ENCODE data around the gene GORASP1. TPM values are rescaled to one million over a fixed set of nuclear protein-coding genes. Genes with fewer than 3 reads are reported as not detected.
A peak's percentile ranks its signal among the peaks of the same experiment; 100 is the strongest.

The GORASP1 gene
- total RNA-seq, 1 experiment from 2014 or later, result 23.1 TPM

- peaks cover 9% of the 10 kb centered on the region; the same call in 1 of the 2 replicates for H3K4me1 ChIP-seq
- no peaks in the 10 kb centered on the region for H3K27me3 ChIP-seq
Observed at GRCh38 chr3:39103791-39104552, 3.5 kb downstream of the GORASP1 start.

DNA sequence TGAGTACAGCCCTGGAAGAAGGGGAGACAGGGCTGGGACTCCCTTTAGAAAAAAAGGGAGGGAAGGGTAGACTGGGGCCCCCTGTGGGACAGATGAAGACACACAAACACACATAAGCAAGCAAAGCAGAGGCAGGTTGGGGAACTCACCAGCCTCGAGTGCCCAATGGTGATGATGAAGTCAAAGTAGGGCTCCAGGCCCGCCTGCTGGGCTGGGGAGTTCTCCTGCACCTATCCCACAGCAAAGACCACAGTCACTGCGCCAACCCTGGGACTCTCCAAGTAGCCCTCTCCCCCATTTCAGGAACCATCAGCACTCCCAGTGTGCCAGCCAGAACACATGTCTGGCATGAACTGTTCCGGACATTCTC lies 4.1 kb downstream of the GORASP1 start:
- H3K9me3 ChIP-seq (replicated peaks), result no peaks in the 10 kb centered on the region
- peaks cover 9% of the 10 kb centered on the region; the same call in 1 of the 2 replicates for H3K4me1 ChIP-seq
- DNase-seq, result no peak
- H3K27me3 ChIP-seq, result no peaks in the 10 kb centered on the region
- H3K36me3 ChIP-seq, result peaks cover 9% of the 10 kb centered on the region; the same call in 1 of the 2 replicates
- H3K27ac ChIP-seq, result no peak overlapping the region
- no peak overlapping the region for H3K4me3 ChIP-seq

More at GRCh38 chr3:39103791-39104552, 3.5 kb downstream of the GORASP1 start:
- Histone ChIP-seq H3K4me3 (no peak overlapping the region), H3K9me3 (replicated peaks) (no peaks in the 10 kb centered on the region), H3K36me3 (peaks cover 2% of the 10 kb centered on the region; the same call in 1 of the 2 replicates), H3K27ac (no peak overlapping the region)
- no peak for DNase-seq

DNA sequence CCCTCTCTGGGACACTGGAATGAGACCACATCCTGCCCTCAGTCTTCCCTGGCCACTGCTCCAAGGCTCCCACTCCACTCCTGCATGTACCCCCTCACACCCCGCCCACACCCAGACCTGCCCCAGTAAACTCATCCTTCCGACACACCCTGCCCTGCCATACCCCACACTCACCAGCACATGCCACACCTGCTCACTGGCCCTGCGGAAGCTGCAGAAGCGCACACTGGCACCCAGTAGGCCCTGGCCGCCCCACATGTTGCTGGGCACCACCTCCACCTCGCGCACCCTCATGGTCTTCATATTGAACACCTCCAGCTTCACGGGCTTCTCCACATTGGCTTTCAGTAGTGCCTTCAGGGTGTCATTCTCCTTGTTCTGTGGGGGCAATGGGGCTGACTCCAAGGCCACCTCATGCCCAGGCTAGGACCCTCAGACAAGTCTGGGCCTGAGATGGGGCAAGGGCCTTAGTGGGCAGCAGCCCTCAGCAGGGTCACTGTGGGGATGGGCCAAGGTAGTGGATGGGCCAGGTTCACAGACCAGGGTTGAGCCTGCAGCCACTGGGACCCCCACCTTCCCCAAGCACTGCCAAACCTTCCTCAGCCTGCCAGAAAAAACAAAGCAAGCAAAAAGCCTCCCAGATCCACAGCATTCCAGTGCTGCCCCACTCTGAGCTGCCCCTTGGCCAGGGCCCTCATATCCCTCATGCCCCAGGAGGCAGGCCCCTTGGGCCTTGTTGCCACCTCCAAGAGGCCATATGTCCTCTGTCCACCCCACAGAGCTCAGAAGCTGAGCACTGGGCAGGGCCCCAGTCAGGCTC lies 4.7 kb downstream of the GORASP1 start:
- Histone ChIP-seq H3K27me3 (no peaks in the 10 kb centered on the region), H3K36me3 (peaks cover 13% of the 10 kb centered on the region; the same call in 1 of the 2 replicates), H3K4me1 (peaks cover 9% of the 10 kb centered on the region; the same call in 1 of the 2 replicates), H3K27ac (no peak overlapping the region), H3K4me3 (no peak overlapping the region), H3K9me3 (replicated peaks) (no peaks in the 10 kb centered on the region)
- DNase-seq, result no peak

GRCh38 chr3:39101022-39101689 lies 6.3 kb downstream of the GORASP1 start:
- peak; percentile 26 to 54 for DNase-seq
- Histone ChIP-seq H3K4me1 (peaks cover 19% of the 10 kb centered on the region), H3K27ac (no peak overlapping the region), H3K36me3 (peaks cover 13% of the 10 kb centered on the region; the same call in 1 of the 2 replicates), H3K27me3 (no peaks in the 10 kb centered on the region), H3K4me3 (no peak overlapping the region), H3K9me3 (replicated peaks) (no peaks in the 10 kb centered on the region)

GRCh38 chr3:39100500-39100886 lies 6.9 kb downstream of the GORASP1 start:
- Histone ChIP-seq H3K36me3 (peaks cover 14% of the 10 kb centered on the region), H3K4me1 (peaks cover 16% of the 10 kb centered on the region), H3K9me3 (replicated peaks) (no peaks in the 10 kb centered on the region), H3K27ac (no peak overlapping the region), H3K4me3 (no peak overlapping the region), H3K27me3 (no peaks in the 10 kb centered on the region)
- DNase-seq, result no peak

DNA sequence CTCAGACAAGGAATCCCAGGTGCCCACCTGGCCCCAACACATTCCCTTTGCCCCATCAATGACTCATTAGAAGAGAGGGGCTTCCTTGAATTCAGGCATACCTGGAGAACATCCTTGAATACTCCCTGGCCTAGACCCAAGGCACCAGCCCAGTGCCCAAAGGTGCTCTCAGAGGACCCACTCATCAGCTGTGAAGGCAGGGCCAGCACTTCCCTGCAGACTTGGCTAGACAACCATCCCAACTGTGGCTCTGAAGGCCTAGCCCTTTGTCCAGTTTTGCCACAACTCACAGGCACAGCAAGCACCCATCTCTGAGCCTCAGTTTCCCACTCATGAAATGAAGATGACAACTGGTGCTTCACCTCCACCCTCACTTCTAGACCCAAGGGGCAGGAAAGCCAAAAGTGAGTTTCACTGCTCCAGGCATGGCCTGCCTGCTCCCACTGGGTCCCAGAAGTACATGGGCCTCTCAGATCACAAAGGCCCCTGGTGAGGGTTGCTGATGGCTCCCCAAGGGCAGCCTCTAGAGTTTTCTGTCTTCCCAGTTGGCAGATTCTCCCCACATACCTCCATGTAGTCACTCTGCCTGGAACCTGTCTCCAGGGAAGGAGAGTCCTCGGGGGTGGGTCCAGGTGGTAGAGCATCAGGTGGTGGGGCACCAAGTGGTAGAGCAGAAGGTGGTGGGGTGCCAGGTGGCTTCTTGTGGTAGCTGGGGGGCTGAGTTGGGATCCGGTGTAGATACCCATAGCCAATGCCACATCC lies 7.5 kb downstream of the GORASP1 start:
- Histone ChIP-seq H3K27me3 (no peaks in the 10 kb centered on the region), H3K9me3 (replicated peaks) (no peaks in the 10 kb centered on the region), H3K4me3 (no peak overlapping the region), H3K4me1 (peaks cover 11% of the 10 kb centered on the region), H3K36me3 (peaks cover 17% of the 10 kb centered on the region), H3K27ac (no peak overlapping the region)
- DNase-seq, result no peak

GRCh38 chr3:39099242-39099641 lies 8.2 kb downstream of the GORASP1 start:
- H3K9me3 ChIP-seq (replicated peaks), result no peaks in the 10 kb centered on the region
- H3K27ac ChIP-seq, result no peak overlapping the region
- no peaks in the 10 kb centered on the region for H3K27me3 ChIP-seq
- DNase-seq, result no peak
- peaks cover 17% of the 10 kb centered on the region for H3K36me3 ChIP-seq
- no peak overlapping the region for H3K4me3 ChIP-seq
- H3K4me1 ChIP-seq, result peaks cover 11% of the 10 kb centered on the region

DNA sequence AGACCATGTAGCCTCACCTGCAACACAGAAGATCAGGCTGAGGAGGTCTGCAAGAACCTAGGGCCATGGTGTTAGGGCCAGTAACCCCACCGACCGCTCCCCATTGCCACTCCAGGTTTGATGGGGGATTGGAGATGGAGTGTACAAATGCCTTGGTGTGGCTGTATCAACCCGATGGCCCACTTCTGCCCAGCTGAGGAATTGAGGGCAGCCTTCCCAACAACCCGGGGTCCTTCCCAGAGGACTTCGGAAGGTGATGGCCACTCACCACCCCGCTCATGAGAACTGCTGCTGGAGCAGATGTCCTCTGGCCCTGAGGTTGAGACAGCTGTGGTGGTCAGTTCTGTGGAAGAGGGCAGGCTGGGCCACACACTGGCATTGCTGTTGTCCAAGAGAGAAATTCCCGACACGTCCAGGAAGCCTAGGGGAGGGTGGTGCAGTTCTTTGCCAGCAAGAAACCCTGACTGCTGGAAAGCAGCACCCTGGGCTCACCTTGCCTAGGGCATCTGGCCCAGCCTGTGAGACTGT lies 8.9 kb downstream of the GORASP1 start:
- DNase-seq, result no peak
- H3K27me3 ChIP-seq, result no peaks in the 10 kb centered on the region

DNA sequence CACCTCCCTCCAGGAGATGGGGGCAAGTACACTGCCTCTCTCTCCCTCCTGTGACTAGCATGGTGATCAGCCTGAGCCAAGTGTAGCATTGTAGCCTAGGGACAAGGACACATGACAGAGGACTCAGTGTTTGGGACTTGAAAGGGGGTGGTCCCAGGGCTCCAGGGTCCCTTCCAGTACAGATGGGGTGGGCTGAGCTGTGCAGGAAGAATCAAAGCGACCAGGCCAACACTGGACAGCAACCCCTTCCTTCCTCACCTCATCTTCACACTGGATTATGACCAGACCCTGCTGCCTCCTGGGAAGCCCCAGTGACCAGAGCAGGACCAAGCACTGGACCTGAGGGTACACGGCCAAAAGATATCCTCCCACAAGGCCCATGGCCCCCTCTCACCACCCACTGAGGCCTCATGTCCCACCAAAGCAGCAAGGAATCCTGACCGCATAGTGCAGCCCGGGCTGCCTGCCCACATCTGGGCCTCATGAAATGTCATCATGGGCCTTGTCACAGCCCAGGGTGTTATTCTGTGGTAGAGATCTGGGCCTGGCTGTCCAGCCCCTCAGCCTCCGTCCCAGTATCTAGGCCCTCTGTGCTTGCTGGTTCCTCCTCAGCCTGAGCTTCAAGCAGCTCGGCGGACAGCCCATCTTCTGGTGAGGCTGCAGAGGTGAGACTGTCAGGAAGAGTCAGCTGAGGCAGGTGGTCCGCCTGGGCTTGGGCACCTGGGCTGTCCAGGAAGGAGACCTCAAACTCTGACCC lies 9.5 kb downstream of the GORASP1 start:
- no peak for DNase-seq

More for the DNA sequence above, 8.9 kb downstream of the GORASP1 start:
- Histone ChIP-seq H3K4me1 (peaks cover 11% of the 10 kb centered on the region), H3K4me3 (no peak overlapping the region), H3K9me3 (replicated peaks) (no peaks in the 10 kb centered on the region), H3K36me3 (peaks cover 19% of the 10 kb centered on the region), H3K27ac (no peak overlapping the region)

DNA sequence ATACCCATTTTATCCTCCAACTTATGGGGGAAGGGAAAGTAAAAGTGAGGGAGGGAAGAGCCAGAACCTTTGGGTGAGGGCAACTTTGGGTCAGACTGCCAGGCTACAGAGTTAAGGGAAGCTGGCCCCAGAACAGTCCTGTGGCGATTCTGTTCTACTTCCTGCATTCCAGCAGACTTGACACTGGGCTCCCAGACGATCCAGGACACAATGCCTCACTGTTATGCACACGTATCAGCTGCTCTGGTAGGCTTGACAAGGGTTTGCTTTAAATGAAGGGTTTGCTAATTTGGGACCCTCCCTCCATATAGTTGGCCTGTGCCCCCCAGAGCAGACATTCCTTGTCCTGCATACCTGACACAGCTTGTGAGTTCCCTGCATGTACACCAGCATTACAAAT lies 10.7 kb downstream of the GORASP1 start:
- Histone ChIP-seq H3K4me3 (no peak overlapping the region), H3K27me3 (no peaks in the 10 kb centered on the region), H3K9me3 (replicated peaks) (no peaks in the 10 kb centered on the region), H3K27ac (peak overlapping the region; percentile 56), H3K36me3 (peaks cover 19% of the 10 kb centered on the region), H3K4me1 (peaks cover 11% of the 10 kb centered on the region)
- peak; percentile 13 to 47 for DNase-seq

More for the DNA sequence above, 9.5 kb downstream of the GORASP1 start:
- H3K4me3 ChIP-seq, result no peak overlapping the region
- peaks cover 19% of the 10 kb centered on the region for H3K36me3 ChIP-seq
- no peak overlapping the region for H3K27ac ChIP-seq
- H3K4me1 ChIP-seq, result peaks cover 11% of the 10 kb centered on the region
- H3K9me3 ChIP-seq (replicated peaks), result no peaks in the 10 kb centered on the region
- H3K27me3 ChIP-seq, result no peaks in the 10 kb centered on the region

- no peak for DNase-seq
- H3K4me1 ChIP-seq, result peaks cover 21% of the 10 kb centered on the region
- no peak overlapping the region for H3K4me3 ChIP-seq
- peaks cover 21% of the 10 kb centered on the region for H3K36me3 ChIP-seq
- H3K27ac ChIP-seq, result no peak overlapping the region
- no peaks in the 10 kb centered on the region for H3K27me3 ChIP-seq
- H3K9me3 ChIP-seq (replicated peaks), result no peaks in the 10 kb centered on the region
Observed at GRCh38 chr3:39095778-39096177, 11.6 kb downstream of the GORASP1 start.

DNA sequence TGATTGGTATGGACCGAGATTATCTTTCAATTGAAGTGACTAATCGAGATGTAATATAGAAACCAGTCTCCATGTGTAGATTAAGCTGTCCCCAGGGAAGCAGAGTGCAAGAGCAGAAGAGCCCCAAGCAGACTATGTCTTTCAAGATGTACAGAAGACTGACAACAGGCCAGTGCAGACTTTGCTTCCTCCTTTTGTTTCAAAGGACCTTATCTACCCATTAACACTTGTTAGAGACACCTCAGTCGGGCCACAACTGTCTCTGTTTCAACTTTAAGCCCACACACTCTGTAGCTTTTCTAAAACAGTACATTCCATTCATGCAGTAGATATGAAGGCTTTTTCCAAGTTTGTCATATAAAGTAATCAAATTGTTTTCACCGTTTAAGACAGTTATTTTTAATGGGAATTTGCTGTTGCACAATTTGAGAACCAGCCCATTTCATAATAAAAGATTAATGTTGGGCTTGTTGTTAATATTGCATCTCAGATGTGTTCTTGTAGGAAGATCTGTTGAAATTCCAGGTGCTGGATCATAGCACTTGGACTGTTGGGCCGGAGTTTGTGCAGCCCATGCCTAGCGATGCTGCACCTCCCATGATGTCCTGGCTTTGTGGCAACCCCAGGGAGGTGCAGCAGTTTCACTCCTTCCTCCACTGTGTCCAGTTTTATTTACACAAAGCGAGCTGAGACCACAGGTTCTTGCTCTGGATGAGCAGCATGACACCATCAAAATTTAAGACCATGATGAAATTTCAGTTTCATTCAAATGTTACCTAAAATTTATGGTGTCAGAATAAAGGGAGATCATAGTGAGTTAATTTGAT lies 12.4 kb downstream of the GORASP1 start:
- Histone ChIP-seq H3K4me3 (no peak overlapping the region), H3K4me1 (peaks cover 25% of the 10 kb centered on the region), H3K27me3 (no peaks in the 10 kb centered on the region), H3K27ac (no peak overlapping the region), H3K36me3 (peaks cover 21% of the 10 kb centered on the region), H3K9me3 (replicated peaks) (no peaks in the 10 kb centered on the region)
- no peak for DNase-seq

DNA sequence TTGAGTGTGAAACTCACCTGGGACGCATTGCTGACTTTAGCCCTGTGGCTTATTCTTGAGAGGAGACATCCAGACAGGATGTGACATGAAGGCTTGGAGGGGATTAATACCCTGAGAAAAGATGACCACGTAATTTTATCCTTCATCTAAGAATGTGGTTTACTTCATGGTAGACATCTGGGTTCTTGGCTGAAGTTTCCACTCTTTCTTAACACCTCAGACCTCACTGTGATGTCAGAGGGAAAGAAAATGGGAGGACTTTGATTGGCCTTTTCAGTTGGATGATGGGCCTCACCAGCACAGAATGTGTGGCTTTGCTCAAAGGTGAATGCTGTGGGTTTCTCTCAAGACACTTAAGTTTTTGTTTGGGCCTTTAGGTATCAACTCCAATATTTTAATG lies 16.5 kb downstream of the GORASP1 start:
- DNase-seq, result peak in 1 of 2 experiments; percentile 27
- Histone ChIP-seq H3K27ac (no peak overlapping the region), H3K4me1 (peaks cover 32% of the 10 kb centered on the region), H3K36me3 (peaks cover 12% of the 10 kb centered on the region), H3K9me3 (replicated peaks) (no peaks in the 10 kb centered on the region), H3K4me3 (no peak overlapping the region), H3K27me3 (no peaks in the 10 kb centered on the region)
